Measurements from ENCODE around the gene CLCNKB. TPM values are rescaled to one million over a fixed set of nuclear protein-coding genes. Genes with fewer than 3 reads are reported as not detected.

The CLCNKB gene
- total and polyA plus RNA-seq, 2 donors (not counting 3 experiments of a cell fraction or from before 2014, with no cell fraction given) = 0.18 TPM; not detected in 1

DNA sequence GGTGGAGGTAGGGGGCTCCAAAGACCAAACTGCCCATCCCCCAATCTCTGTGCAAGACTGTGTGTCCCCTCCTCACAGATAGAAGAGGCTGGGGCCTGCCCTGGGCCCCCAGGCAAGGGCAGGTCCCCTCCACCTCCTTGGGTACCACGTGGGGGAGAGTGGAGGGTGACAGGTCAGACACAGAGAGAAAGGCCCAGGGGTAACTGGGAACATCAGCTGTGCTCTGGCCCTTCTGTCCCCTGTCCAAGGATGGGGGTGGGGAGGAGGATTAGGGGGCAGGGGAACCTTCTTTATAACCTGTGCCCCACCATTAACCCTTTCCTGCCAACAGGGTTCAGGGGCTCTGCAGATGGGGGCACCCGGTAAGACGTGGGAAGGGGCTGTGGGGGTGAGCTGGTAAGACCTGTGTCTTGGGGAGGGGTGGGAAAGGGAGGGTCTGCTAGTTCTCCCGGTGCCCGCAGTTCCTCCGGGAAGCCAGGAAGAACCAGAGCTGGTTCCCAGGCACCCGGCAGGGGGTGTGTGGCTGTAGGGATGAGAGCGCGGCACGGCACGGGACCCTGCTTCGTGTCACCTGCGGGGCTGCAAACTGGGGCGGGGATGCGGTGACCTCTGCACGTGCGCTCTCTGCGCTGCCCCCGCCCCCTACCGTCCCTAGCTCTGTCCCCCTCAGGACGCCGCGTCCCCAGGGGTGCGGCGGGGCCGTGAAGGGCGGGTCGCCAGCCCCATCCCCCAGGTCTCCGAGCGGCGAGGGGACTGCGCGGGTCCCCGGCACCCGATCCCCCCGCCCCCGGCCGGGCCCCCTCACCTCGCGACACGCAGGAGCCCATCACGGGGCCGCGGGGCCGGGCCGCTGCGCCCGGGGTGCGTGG is 29.3 kb downstream of the CLCNKB start:
- H3K4me1 ChIP-seq (ENCODE audit: control insufficient read depth, extremely low read depth, insufficient read depth, low read length) = peaks cover 13% of the 10 kb centered on the region
- H3K4me2 ChIP-seq (ENCODE audit: insufficient read depth, low read length) = peak overlapping the region; percentile 40
- TF ChIP-seq POLR2A (IDR thresholded peaks at IDR 0.05; ENCODE audit: low read depth, low read length) (no peak), JUN (IDR thresholded peaks at IDR 0.05; ENCODE audit: borderline replicate concordance, insufficient read depth, insufficient read length, low read depth) (no peak), FOS (IDR thresholded peaks at IDR 0.05; ENCODE audit: borderline replicate concordance, insufficient read depth, low read length) (no peak), EZH2 (IDR thresholded peaks at IDR 0.05; ENCODE audit: borderline replicate concordance, low read depth, low read length, severe bottlenecking) (no peak)
- TF ChIP-seq, protein P1, sequence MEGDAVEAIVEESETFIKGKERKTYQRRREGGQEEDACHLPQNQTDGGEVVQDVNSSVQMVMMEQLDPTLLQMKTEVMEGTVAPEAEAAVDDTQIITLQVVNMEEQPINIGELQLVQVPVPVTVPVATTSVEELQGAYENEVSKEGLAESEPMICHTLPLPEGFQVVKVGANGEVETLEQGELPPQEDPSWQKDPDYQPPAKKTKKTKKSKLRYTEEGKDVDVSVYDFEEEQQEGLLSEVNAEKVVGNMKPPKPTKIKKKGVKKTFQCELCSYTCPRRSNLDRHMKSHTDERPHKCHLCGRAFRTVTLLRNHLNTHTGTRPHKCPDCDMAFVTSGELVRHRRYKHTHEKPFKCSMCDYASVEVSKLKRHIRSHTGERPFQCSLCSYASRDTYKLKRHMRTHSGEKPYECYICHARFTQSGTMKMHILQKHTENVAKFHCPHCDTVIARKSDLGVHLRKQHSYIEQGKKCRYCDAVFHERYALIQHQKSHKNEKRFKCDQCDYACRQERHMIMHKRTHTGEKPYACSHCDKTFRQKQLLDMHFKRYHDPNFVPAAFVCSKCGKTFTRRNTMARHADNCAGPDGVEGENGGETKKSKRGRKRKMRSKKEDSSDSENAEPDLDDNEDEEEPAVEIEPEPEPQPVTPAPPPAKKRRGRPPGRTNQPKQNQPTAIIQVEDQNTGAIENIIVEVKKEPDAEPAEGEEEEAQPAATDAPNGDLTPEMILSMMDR (IDR thresholded peaks at IDR 0.05; ENCODE audit: extremely low read depth in 1 of 2, insufficient read depth in 1 of 2, low read depth in 1 of 2, low read length in 2 of 2) = peak in 1 of 2 donors; percentile 33
- TF ChIP-seq, protein P2, sequence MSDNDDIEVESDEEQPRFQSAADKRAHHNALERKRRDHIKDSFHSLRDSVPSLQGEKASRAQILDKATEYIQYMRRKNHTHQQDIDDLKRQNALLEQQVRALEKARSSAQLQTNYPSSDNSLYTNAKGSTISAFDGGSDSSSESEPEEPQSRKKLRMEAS (IDR thresholded peaks at IDR 0.05; ENCODE audit: insufficient read depth, insufficient read length) = no peak
- DNase-seq (ENCODE audit: low read depth, low spot score) (no peak), FAIRE-seq (no peak)
- no peaks in the 10 kb centered on the region for H3K36me3 ChIP-seq (ENCODE audit: control insufficient read depth in 2 of 2, extremely low read depth in 1 of 2, insufficient read depth in 2 of 2, low read length in 2 of 2)
- no TSS peak for BruUV-seq (replicated peaks)
- H3K27ac ChIP-seq (ENCODE audit: insufficient read depth, low read depth, low read length) = no peak overlapping the region
- peak overlapping the region; percentile 85 for H2AFZ ChIP-seq (ENCODE audit: low read depth, low read length)
- dilution Hi-C loops (cut with MboI; ENCODE audit: extremely low pct_ligation_motif_present, low sequenced_read_pairs) = no loop called here
- H3K9ac ChIP-seq (replicated peaks; ENCODE audit: extremely low read depth, insufficient read depth, low read length) = peak overlapping the region; percentile 15
- peak overlapping the region; percentile 12 to 37 (median 23) for H3K4me3 ChIP-seq (replicated peaks in 1 of 3; ENCODE audit: insufficient read depth in 1 of 3, low read depth in 1 of 3, low read length in 3 of 3)
- intact Hi-C loops (cut with micrococcal nuclease) = loop anchor here (1.0 kb wide), 1 partner anchor 64 kb away; no protein-coding TSS in a partner anchor
- ChIA-PET POLR2A (interaction anchor here (1.1 kb wide), 1 partner anchor 295 kb away, joined by 3 read pairs; no protein-coding TSS in a partner anchor), CTCF (interaction anchor here (0.5 to 13.2 kb wide), 33 partner anchors 8 to 548 kb away, joined by 3 to 179 read pairs (median 4); partner anchors contain the start of genes EPHA2 and HSPB7)
- no peaks in the 10 kb centered on the region for H3K9me3 ChIP-seq (replicated peaks; ENCODE audit: control insufficient read depth, insufficient read depth, low read length)
- H3K27me3 ChIP-seq (ENCODE audit: control insufficient read depth in 2 of 2, insufficient read depth in 2 of 2, low read length in 2 of 2) = no peaks in the 10 kb centered on the region
- no peaks in the 10 kb centered on the region for H3K79me2 ChIP-seq (ENCODE audit: control insufficient read depth, insufficient read depth, low read length)
- H3K9me1 ChIP-seq (replicated peaks; ENCODE audit: control insufficient read depth, extremely low read depth, insufficient read depth, low read length) = no peaks in the 10 kb centered on the region
- no peaks in the 10 kb centered on the region for H4K20me1 ChIP-seq (replicated peaks; ENCODE audit: control insufficient read depth, extremely low read depth, insufficient read depth, low read length)
